NCI-H2227 (cell line): ENCODE measurements around the gene NCKAP5L.
A peak's percentile ranks its signal among the peaks of the same experiment; 100 is the strongest.
"Not testable (repeated sequence)": the region's sequence is repeated elsewhere in the genome, so short reads cannot be mapped to it uniquely, and the experiment has no call there.

Experiments used
- DNase-seq: peaks from one replicate; lab custom pipeline; 2025; ENCODE audit not compliant: unreplicated experiment; lab: John Stamatoyannopoulos, UW

NCKAP5L gene, protein sequence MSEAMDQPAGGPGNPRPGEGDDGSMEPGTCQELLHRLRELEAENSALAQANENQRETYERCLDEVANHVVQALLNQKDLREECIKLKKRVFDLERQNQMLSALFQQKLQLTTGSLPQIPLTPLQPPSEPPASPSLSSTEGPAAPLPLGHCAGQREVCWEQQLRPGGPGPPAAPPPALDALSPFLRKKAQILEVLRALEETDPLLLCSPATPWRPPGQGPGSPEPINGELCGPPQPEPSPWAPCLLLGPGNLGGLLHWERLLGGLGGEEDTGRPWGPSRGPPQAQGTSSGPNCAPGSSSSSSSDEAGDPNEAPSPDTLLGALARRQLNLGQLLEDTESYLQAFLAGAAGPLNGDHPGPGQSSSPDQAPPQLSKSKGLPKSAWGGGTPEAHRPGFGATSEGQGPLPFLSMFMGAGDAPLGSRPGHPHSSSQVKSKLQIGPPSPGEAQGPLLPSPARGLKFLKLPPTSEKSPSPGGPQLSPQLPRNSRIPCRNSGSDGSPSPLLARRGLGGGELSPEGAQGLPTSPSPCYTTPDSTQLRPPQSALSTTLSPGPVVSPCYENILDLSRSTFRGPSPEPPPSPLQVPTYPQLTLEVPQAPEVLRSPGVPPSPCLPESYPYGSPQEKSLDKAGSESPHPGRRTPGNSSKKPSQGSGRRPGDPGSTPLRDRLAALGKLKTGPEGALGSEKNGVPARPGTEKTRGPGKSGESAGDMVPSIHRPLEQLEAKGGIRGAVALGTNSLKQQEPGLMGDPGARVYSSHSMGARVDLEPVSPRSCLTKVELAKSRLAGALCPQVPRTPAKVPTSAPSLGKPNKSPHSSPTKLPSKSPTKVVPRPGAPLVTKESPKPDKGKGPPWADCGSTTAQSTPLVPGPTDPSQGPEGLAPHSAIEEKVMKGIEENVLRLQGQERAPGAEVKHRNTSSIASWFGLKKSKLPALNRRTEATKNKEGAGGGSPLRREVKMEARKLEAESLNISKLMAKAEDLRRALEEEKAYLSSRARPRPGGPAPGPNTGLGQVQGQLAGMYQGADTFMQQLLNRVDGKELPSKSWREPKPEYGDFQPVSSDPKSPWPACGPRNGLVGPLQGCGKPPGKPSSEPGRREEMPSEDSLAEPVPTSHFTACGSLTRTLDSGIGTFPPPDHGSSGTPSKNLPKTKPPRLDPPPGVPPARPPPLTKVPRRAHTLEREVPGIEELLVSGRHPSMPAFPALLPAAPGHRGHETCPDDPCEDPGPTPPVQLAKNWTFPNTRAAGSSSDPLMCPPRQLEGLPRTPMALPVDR (N-terminal part only)

DNA sequence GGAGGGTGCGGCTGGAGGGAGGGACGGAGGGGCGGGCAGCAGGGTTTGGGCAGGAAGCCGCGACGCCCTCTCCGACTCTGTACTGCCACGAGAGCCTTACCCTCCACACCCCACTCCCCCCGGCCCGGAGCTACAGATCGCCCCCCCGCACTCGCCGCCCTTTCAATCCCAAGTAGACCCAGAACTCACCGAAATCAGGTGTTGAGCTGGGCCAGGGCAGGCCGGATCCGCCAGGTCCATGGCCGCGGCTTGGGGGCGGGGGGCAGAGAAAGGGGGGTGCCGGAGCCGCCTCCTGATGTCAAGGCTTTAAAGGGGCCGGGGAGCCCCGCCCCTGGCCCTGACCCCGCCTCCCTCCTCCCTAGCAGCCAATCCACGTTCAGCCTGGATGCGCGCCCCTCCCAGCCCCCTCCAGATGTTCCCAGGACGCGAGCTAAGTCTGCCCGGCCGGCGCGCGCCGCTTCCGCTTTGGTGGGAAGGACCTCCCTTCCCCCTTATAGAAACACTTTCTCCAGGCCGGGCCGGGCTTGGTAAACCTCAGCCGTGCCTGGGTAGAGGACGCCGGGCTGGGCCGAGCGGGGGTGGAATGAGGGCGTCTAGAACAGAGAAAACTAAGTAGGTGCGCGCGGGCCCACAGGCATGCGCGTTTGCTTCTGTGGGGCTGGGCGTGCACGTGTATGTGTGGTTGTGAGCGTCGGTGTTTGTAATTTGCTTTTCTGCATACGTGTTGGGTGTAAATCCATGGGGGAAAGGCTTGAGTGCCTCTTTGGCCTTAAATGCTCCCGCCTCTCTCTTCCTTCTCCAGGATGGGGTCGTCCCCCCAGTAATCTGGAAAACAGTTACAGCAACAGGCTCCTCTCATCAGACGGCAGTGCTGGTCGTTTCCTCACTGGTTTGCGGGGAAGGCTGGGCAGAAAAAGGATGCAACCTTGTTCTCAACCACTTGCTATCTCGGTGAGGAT is at the start of gene NCKAP5L:
Gene NCKAP5L, minus strand, starts transcription at position 281 of the 959 bp plus-strand sequence. CDS start 24,369 bp downstream, outside the sequence.
- peak; percentile 93 for DNase-seq

DNA sequence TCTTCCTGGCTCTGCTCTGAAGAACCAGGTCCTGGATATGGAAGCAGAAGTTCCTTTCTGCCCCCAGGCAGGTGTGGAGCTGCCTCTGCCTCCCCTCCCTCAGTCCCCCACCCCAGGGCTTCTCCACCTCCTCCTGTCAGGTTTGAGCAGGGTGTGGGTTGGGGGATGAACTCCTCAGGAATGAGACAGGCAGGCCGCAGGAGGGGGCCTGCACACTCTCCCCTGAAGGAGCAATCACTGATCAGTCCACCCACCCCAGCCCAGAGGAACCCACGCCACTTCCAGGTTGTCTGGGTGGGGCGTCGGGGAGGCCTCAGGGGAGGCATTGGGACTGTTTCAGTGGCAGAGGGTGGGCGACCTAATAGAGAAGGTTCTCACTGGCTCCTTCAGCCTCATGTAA is 48.9 kb upstream of the NCKAP5L start:
- no peak for DNase-seq

DNA sequence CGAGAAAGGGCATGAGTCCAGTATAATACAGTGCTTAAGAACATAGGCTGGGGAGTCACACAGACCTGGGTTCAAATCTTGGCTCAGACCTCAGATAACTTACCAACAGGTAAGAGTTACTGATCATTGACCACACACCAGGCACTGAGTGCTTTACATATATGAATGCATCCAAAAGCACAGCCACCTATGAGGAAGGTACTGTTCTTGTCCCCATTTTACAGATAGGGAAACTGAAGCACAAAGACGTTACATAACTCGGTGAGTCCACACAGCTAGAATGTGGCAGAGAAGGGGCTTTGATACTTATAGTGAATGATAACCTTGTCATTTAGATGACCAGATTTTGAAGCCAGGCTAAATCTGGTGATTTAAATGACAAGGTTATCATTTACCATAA is 47.9 kb upstream of the NCKAP5L start:
- no peak for DNase-seq

DNA sequence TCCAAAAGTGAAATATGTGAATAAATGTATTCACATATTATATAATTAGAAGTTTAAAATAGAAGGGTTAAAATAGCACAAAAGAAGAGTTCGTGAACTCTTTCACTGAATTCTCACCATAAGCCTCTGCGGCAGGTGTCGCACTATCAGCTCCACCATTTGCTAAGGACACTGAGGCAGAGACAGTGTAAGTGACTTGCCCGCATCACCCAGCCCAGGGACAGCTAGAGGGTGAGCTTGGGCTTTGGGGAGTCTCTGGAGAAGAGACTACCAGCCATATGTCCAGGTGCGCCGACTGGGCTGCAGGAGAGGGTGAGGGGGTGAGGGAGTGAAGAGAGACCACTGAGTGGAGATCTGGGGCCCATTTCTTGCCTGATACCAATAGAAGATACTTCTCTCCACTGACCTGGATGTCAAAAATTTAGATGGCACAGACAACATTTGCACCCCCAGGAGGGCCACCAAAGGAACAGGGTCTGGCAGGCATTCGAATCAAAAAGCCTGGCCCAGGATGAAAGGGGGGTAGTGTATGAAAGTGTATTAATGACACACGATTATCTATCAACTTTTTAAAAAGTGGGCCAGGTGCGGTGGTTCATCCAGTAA is 47.0 kb upstream of the NCKAP5L start:
- no peak for DNase-seq

DNA sequence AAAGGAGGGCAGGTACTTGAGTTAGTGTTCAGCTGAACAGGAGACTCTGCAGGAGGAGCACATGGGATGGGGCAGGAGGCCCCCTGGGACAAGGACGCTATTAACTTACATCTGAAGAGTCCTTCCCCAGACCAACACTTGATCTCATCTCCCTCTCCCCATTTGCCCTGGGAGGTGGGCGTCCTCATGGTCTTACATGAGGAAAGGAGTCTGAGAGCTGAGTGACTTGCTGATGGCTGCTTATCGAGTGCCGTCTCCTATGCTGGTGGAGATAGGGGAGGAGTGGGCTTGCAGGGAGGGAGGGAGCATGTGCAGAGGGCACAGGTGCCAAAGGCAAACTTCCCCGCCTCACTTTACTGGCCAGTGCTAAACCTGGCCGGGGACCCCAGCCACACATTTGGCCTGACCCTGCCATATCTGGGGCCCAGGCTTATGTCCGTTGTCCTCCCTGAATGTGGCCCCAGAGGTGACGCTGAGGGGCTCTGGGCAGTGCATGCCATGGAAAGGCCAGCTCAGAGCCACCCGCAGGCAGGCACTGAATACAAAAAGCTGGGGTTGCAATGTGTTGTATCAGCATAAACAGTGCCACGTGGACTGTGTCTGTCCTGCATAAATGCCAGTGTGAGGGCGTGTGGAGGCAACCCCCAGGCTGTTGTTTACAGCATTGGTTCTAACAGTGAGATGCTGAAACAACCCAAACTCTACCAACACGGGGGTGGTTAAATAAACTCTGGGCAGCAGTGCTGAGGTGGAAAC is 46.1 kb upstream of the NCKAP5L start:
- no peak for DNase-seq

DNA sequence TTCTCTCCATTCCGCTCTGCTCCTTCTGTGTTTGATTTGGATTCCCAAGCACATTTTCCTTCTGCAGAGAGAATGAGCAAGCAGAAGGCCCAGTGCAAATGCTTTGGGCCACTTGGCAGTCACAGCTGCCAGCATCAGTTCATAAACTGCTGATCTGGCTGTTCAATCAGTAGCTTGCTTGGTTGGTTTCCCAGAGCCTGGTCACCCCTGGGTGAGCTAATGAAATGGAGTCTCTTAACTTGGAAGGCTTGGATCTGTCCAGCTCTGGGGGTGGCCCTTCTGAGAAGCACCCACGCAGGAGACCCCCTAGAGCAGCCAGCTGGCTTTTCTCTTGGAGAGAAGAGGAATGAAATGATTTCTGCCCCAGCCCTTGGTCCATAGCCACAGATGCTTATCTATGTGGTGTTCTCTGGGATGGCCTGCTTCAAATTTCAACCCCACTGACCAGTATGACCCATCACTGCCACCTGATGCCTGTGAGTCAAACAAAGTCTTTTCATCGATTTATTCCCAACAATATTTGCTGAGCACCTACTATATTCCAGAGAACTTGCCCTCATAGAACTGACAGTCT is 45.2 kb upstream of the NCKAP5L start:
- no peak for DNase-seq

DNA sequence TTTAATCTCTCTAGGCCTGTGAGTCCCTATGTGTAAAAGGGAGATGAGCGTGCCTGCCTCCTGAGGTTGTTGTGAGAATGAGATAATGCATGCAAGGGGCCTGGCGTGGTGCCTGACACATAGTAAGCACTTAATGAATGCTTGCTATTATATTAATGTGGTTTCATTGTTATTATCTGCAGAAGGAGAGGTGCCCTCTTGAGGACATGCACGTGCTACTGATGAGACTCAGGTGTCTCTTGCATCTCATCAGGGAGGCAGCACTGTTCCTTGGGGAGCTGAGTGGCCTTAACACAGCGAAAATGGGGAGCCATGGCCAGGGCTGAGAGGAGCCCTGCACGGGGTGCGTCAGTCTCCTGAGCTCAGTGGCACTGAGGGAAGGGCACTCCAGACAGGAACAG is 44.6 kb upstream of the NCKAP5L start:
- DNase-seq: no peak

DNA sequence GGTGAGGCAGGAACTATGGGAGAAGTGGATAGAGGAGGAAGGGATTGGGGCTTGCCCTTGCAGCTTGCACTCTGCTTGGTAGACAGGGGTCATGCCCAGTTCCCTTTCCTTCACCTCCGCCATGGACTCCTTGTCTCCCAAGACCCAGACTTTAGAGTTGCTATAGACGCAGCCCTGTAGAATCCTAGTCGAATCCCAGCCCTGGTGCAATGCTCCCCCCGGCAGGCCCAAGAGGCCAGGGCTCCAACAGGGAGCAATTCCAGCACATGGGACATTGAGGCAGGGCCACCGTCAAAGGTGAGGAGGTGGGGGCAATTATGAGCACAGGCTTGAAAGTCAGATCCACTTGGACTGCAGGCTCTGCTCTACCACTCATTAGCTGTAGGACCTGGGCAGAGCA is 44.2 kb upstream of the NCKAP5L start:
- no peak for DNase-seq

DNA sequence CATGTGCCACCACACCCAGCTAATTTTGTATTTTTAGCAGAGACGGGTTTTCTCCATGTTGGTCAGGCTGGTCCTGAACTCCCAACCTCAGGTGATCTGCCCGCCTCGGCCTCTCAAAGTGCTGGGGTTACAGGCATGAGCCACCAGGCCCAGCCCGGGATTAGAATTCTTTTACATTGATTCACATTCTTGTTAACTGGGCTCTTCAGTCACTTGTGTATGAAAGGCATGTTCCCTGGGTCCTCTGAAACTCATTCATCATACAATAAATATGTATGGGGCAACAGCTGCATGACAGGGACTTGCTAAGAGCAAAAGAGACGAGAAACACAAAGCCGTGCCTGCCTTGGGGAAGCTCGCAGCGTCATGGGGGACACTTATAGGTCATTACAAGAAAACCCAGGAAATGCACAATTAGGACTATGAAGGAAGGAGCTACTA is 43.6 kb upstream of the NCKAP5L start:
- not testable (repeated sequence) for DNase-seq

DNA sequence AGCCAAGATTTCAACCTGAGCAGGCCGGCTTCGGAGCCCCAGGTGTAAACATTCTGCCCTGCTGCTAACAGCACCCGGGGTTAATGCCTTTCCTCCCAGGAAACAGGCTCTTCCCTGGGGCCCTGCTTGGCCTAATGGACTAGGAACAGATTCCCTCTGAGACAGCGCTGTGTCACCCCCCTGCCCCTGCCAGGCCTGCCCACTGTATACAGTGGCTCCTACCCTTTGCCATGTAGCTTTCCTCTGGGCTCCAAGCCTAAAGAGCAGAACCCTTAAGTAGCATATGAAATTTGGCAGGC is 43.0 kb upstream of the NCKAP5L start:
- no peak for DNase-seq

DNA sequence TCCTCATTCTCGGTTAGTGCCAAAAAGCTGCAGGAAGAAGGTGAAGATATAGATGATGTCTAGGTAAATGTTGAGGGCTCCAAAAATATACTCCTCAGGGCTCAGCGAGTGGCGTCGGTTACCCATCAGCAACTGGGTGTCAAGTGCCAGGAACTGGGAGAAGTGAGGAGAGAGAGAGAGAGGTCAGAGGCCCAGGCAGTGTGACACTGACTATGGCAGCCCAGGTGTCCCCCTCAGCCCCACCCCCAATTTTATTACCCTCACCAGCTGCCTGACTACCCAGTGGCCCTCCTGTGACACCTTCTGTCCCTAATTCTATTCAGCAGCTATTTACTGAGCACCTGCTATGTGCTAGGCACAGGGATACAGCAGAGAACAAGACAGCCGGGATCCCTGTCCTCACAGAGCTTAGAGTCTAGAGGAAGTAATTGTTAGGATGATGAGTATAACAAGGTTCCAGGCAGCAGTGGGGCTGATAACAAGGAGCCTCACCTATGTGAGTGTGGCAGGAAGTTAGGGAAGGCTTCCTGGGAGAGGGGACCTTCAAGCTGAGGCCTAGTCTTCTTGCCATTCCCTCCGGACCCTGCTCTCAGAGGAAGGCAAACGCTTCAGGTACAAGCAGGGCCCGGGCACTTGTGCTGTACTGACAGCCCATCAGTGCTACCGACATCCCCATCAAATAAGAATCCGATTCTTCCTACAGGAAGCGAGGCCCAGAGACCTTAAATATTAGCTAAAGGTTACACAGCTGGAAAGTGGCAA is 42.5 kb upstream of the NCKAP5L start:
- DNase-seq: no peak

DNA sequence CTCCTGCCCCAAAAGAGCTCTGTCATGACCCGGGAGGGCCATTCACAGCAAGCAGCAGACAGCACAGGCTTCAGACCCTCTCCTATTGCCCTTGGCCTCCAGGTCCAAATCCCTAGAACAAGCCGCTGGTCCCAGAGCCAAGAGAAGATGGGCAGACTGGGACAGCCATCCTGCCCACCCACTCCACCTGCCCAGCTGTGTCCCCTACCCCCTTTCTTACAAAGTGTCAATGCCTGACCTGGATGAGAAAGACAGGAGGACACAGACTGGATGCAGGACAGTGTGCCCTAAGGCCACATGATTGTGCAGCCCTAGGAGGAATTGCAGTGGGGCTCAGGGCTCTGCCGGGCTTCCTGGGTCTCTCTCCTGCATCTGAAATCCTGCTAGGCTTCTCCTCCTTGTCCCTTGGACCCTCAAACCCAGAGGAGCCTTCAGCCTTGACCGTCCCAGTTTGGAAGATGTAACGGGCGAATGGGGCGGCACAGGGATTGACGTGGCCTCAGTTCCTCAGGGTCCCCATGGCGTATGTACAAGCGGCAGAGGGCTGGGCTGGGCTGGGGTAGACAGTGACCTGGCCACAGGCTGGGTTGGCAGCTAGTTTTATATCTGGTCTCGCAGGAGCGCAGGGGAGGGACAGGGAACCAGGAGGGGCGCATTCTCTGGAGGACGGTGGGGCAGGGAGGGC is 41.7 kb upstream of the NCKAP5L start:
- no peak for DNase-seq

DNA sequence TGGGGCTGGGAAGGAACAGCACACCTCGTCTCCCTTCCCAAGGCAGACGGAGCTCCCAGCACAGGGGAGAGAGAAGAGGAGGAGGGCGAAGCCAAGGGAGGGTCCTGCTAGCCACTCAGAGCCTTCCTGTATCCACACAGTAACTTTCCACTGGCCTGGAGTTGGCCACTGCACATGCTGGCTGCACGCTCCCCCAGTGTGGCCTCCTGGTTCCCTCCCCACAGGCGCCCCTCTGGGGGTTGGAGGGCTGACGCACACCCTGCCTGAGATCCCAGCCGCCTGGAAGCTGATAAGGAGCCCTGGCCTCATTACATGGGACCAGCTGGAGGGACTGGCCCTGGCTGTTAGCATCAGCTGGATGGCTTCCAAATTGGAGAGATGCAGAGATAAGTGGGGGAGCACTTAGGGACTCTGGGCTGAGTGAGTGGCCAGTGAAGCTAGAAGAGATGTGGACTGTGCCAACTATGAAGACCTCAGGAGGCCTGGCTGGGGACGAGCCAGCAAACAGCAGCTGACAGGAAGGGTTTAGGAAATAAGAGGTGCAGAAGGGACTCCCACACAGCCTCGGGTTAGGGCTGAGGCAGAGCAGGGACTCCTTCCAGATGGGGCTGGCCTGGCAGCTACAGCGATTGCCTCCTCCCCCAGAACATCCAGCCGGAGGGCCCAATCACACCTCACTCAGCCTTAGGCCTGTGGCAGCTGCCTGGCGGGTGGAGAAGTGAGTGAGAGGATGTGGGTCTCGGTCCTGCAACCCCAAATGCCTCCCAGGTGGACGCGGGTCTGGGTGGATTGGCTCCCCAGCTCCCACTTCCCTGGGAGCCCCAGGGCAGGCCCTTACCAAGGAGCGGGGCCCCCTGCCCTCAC is 41.0 kb upstream of the NCKAP5L start:
- peak; percentile 84 for DNase-seq

DNA sequence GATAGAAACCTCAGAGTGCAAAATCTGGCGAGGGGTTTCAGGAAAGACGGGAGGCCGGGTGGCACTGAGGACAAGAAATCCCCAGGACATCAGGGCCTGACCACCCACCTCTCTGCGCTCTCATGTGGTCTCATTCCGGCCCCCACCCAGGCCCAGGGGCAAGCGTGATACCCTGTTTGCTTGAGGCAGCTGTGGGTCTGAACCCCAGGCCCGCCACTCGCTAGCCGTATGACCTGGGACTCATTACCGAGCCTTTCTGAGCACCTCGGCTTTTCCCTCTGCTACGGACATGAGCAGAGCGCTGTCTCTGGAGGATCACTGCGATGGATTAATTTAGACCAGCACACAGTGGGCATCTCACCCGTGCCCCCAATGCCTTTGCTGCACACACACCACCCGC is 40.2 kb upstream of the NCKAP5L start:
- DNase-seq: no peak

DNA sequence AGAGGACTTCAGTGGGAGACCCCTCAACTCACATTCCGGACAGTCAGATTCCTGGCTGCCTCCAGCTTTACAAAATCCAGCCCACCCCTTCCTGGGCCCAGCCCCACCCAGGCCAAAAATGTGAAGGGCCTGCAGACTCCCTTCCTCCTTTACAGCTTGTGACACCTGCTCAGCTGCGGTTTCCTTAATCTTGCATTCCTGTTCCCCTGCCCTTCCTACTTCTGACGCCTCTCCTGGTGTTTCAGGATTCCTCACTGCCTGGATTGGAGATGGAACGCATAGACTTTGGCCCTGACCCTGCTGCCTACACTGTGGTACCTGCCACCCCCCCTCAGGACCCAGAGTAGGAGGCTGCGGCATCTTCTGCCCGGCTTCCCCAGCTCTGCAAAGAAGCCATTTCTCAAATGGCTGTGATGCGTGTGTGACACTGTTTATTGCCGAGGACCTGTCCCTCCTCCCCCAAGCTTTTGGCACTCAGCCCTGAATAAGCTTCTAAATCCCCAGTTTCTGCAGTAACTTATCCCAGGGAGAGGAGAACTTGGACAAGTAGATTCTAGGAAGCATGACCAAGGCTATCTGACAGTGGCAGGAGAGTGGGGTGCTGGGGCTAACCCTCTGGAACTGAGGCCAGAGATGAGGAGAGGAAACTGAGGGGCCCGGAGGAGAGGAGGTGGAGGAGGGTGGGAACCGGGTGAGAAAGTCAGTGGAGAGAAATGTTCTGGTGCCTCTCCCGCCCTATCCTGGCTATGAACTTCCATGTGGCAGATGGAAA is 39.5 kb upstream of the NCKAP5L start:
- no peak for DNase-seq
